ENCODE measurements around the gene PPIL6. TPM values are rescaled to one million over a fixed set of nuclear protein-coding genes. Genes with fewer than 3 reads are reported as not detected.

Gene PPIL6
- total RNA-seq, 1 donor from 2014 or later = 0.58 TPM

GRCh38 chr6:109406196-109406595 lies 34.2 kb downstream of the PPIL6 start:
- DNase-seq (ENCODE audit: extremely low read depth, low read depth, low spot score) = no peak

GRCh38 chr6:109397020-109397419 lies 43.4 kb downstream of the PPIL6 start:
- no peak for DNase-seq (ENCODE audit: extremely low read depth, low read depth, low spot score)

GRCh38 chr6:109396046-109396718 lies 44.2 kb downstream of the PPIL6 start:
- DNase-seq (ENCODE audit: extremely low read depth, low read depth, low spot score) = no peak

GRCh38 chr6:109393886-109394281 lies 46.5 kb downstream of the PPIL6 start:
- no peak for DNase-seq (ENCODE audit: extremely low read depth, low read depth, low spot score)

GRCh38 chr6:109393157-109393885 lies 47.1 kb downstream of the PPIL6 start:
- DNase-seq (ENCODE audit: extremely low read depth, low read depth, low spot score) = no peak

GRCh38 chr6:109389650-109390274 lies 50.7 kb downstream of the PPIL6 start:
- no peak for DNase-seq (ENCODE audit: extremely low read depth, low read depth, low spot score)

GRCh38 chr6:109388265-109388664 lies 52.2 kb downstream of the PPIL6 start:
- DNase-seq (ENCODE audit: extremely low read depth, low read depth, low spot score) = no peak

- no peak for DNase-seq (ENCODE audit: extremely low read depth, low read depth, low spot score)
Measured at GRCh38 chr6:109383438-109383940, 56.9 kb downstream of the PPIL6 start.

- peak; percentile 77 for DNase-seq (ENCODE audit: extremely low read depth, low read depth, low spot score)
Measured at GRCh38 chr6:109382576-109383437, 57.6 kb downstream of the PPIL6 start.

GRCh38 chr6:109381747-109382575 lies 58.5 kb downstream of the PPIL6 start, which contains the start of gene CD164:
Gene CD164 (minus strand): TSS chr6:109382467. CDS start chr6:109382378, 89 bp downstream.
- no peak for DNase-seq (ENCODE audit: extremely low read depth, low read depth, low spot score)

- no peak for DNase-seq (ENCODE audit: extremely low read depth, low read depth, low spot score)
Measured at GRCh38 chr6:109381061-109381746, 59.2 kb downstream of the PPIL6 start.

GRCh38 chr6:109379711-109380110 lies 60.7 kb downstream of the PPIL6 start:
- no peak for DNase-seq (ENCODE audit: extremely low read depth, low read depth, low spot score)

- no peak for DNase-seq (ENCODE audit: extremely low read depth, low read depth, low spot score)
Measured at GRCh38 chr6:109377717-109378116, 62.7 kb downstream of the PPIL6 start.

- no peak for DNase-seq (ENCODE audit: extremely low read depth, low read depth, low spot score)
Measured at GRCh38 chr6:109374326-109374892, 66.0 kb downstream of the PPIL6 start.

GRCh38 chr6:109373762-109374161 lies 66.7 kb downstream of the PPIL6 start:
- no peak for DNase-seq (ENCODE audit: extremely low read depth, low read depth, low spot score)

GRCh38 chr6:109373331-109373730 lies 67.1 kb downstream of the PPIL6 start:
- DNase-seq (ENCODE audit: extremely low read depth, low read depth, low spot score) = no peak

GRCh38 chr6:109372130-109372529 lies 68.3 kb downstream of the PPIL6 start:
- DNase-seq (ENCODE audit: extremely low read depth, low read depth, low spot score) = no peak

- no peak for DNase-seq (ENCODE audit: extremely low read depth, low read depth, low spot score)
Measured at GRCh38 chr6:109370792-109371191, 69.6 kb downstream of the PPIL6 start.

GRCh38 chr6:109370336-109370735 lies 70.1 kb downstream of the PPIL6 start:
- DNase-seq (ENCODE audit: extremely low read depth, low read depth, low spot score) = no peak
